NCI-H526 (cell line): ENCODE results near the gene FBXO30.

Experiments
- DNase-seq, 2 experiments: peaks; one replicate each; lab custom pipeline; 2025; lab: John Stamatoyannopoulos, UW

Gene FBXO30

GRCh38 chr6:145755682-145756081, 58.9 kb downstream of the FBXO30 start:
- no peak for DNase-seq

- no peak for DNase-seq
Measured at GRCh38 chr6:145752638-145753037, 62.0 kb downstream of the FBXO30 start.

GRCh38 chr6:145749632-145750031, 65.0 kb downstream of the FBXO30 start:
- no peak for DNase-seq

GRCh38 chr6:145745861-145746260, 68.7 kb downstream of the FBXO30 start:
- no peak for DNase-seq

- no peak for DNase-seq
Measured at GRCh38 chr6:145744619-145745018, 70.0 kb downstream of the FBXO30 start.
